Activated naive CD4-positive, alpha-beta T cell treated with anti-CD3 and anti-CD28 coated beads, Interleukin-2, amount 50 U/mL, for 16 hours (primary cell): ENCODE data around the gene GPR142.

ENCODE experiments used
- DNase-seq: peaks from one replicate; pipeline ENCODE4 v3.0.0-alpha.2; 2020

Gene GPR142

DNA sequence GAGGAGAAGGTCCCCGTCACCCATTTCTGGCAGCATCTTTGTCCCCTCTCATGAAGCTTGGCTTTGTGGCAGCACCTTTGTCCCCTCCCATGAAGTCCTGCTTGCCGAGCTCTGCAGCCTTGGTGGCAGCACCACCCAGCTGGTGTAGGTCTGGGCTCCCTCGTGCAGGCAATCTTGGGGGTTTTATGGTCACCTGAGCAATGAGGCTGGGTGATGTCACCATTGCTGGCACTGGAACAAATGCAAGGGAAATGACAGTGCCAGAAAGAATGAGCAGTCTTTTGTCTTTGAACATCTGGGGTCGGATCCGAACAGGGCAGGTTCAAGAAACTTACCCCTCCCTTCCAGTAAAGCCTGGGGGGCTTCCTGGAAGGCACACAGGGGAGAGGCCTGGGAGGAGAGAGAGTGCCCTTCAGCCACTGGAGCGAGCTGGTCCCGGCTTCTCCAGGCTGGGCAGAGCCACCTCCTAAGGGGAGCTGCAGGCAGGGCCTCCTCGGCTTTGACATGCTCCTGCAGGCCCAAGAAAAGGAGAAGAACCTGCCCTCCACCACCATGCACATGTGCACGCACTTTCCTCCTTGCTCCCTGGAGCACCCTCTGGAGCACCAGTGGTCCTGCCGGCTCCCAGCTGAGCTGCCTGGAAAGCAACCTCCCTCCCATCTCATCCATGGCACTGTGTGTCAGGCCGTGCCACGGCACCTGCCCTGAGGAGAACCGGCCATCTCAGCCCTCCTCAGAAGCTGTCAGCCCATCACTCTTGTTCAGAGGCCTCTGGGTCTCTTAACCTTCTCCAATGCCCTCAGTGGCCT lies 21.7 kb upstream of the GPR142 start:
- no peak for DNase-seq

DNA sequence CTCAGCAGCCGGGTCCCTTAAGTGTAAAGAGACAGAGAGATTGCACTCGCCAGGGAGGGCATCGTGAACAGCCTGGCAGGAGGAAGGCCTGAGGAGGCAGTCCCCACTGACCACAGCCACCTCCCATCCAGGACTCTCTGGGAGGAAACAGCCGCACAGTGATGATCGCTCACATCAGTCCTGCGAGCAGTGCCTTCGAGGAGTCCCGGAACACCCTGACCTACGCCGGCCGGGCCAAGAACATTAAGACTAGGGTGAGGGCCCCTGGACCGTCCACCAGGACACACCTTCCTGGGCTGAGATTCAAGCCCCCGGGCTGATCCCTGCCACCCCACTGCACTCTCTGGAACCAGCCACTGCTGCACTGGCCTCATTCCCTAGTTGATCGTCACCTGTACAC lies 19.7 kb upstream of the GPR142 start:
- DNase-seq, result no peak

- DNase-seq, result no peak
Measured at GRCh38 chr17:74349120-74349519, 18.2 kb upstream of the GPR142 start.

- no peak for DNase-seq
Measured at GRCh38 chr17:74350486-74350885, 16.8 kb upstream of the GPR142 start.

DNA sequence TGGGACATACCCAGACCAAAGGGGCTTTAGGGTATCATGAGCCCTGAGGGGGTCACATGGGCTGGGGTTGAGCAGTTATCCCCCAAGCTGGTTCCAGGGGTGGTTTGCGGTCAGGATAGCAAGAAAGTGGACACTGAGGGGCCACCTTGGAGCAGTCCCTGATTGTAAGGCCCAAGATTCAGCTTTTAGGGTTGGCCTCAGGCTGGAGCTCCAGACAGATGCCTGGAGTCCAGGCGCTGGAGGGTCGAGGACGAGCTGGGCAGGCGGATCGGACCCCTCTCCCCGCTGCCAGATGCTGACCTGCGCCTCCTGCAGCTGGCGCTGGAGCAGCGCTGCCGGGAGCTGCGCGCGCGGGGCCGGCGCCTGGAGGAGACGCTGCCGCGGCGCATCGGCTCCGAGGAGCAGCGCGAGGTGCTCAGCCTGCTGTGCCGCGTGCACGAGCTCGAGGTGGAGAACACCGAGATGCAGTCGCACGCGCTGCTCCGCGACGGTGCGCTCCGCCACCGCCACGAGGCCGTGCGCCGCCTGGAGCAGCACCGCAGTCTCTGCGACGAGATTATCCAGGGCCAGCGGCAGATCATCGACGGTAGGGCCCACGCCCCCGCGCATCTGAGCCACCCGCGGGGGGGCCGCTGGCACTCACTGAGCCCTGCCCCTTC lies 15.6 kb upstream of the GPR142 start:
- DNase-seq, result no peak

DNA sequence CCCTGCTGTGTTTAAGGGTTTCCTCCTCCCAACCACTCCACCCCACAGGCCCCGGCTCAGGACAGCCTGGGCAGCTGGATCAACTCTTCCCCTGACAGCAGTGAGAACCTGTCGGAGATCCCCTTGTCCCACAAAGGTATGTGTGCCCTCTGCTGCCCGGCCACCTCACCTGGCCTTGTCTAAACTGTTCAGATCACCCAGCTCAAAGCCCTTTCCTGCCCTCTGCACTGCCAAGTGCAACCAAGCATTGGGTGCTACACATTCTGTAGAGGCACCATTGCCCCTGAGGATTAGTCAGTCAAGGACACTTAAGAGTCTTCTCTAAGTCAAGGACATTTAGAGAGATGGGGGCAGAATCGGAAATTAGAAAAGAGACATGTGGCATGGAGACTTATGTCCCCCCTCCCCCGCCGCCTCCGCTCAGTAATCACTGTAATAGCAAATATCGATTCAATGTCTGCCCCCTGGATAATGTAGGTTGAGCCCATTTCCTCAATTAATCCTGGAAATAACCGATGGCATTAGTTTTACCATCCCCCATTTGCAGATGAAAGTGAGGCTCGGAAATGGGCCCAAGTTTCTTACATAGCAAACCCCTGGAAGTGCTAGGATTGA lies 13.8 kb upstream of the GPR142 start:
- DNase-seq, result no peak

- peak; percentile 33 for DNase-seq
Measured at GRCh38 chr17:74354123-74354522, 13.2 kb upstream of the GPR142 start.

GRCh38 chr17:74354561-74354960 lies 12.7 kb upstream of the GPR142 start:
- DNase-seq, result no peak

- no peak for DNase-seq
Measured at GRCh38 chr17:74355065-74355464, 12.2 kb upstream of the GPR142 start.

GRCh38 chr17:74356646-74357465 lies 10.4 kb upstream of the GPR142 start:
- no peak for DNase-seq

- no peak for DNase-seq
Measured at GRCh38 chr17:74357466-74357809, 9.9 kb upstream of the GPR142 start.

- no peak for DNase-seq
Measured at GRCh38 chr17:74358697-74359096, 8.6 kb upstream of the GPR142 start.

- no peak for DNase-seq
Measured at GRCh38 chr17:74359916-74360315, 7.4 kb upstream of the GPR142 start.

DNA sequence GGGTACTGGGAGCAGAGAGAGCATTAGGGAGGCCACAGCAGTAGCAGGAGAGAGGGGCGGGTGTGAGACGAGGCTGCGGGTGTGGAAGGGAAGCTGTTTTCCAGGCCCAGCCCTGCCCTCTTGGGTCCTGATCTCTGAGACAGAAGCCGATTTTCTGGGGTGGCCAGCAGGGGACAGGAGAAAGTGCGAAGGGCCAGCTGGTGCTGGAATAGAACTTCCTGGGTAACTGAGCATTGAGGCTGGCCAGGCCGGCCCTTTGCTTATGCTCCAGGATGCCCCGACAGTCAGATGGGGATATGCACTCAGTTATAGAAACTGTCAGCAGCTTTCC lies 6.4 kb upstream of the GPR142 start:
- DNase-seq, result no peak

DNA sequence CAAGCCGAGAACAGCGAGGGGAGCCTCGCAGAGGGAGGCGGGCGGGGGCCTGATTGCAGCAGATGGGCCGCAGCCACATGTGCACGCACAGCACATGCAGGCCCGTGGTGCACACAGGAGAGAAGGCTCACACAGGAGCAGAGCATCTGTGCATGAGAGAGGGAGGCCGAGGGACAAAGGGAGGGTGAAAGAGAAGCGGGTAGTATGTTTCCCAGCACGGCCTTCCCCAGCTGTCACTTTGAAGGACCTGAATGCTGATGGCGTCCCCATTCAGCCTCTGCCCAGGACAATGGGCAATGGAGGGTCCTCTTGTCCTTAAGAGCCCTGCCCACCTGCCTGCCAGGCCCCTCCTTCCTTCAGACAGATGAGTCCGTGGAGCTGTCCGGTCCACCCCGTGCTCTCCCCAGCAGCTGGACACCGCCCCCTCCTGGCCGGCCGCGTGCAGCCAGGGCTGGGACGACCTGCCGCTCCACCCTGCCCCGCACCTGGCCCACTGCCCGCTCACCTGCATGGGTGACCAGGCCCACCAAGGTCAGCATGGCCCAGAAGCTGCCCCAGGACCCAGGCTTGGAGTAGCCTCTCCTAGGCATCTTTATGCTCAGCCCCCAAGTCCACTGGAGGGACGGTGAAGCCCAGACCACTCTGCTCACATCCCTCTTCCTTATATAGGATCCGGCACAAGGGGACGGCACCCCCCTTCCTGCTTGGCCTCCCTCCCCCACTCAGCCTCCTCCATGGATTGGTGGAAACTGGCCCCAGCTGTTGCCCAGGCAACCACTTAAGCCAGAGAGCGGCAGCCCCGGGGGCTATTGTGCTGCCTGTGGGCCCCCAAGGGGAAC lies 5.9 kb upstream of the GPR142 start, which contains the start of gene BTBD17:
Gene BTBD17, minus strand, starts transcription at position 639 of the 839 bp plus-strand sequence. Its CDS starts 49 bp downstream, at position 590.
- DNase-seq, result peak; percentile 28

- no peak for DNase-seq
Measured at GRCh38 chr17:74362069-74362405, 5.3 kb upstream of the GPR142 start.

GRCh38 chr17:74362810-74363498 lies 4.4 kb upstream of the GPR142 start:
- no peak for DNase-seq

GRCh38 chr17:74368341-74369081 lies 1.2 kb downstream of the GPR142 start:
- peak; percentile 70 for DNase-seq

- peak; percentile 67 for DNase-seq
Measured at GRCh38 chr17:74369221-74369620, 1.9 kb downstream of the GPR142 start.

- DNase-seq, result no peak
Measured at GRCh38 chr17:74369665-74370490, 2.6 kb downstream of the GPR142 start.
